ENCODE data around the gene HTR5A.

GRCh38 chr7:155106356-155106755 lies 36.2 kb downstream of the HTR5A start:
- TF ChIP-seq RBAK (tag by site-specific recombination; IDR thresholded peaks at IDR 0.05) (no peak), ZNF239 (tag by site-specific recombination; IDR thresholded peaks at IDR 0.05) (no peak), KLF16 (tag by site-specific recombination; IDR thresholded peaks at IDR 0.05) (no peak), ZNF302 (tag by site-specific recombination; IDR thresholded peaks at IDR 0.05; ENCODE audit: low read depth) (no peak), ZNF701 (tag by site-specific recombination; IDR thresholded peaks at IDR 0.05) (no peak), ZBTB17 (tag by site-specific recombination; IDR thresholded peaks at IDR 0.05) (no peak), ZSCAN23 (tag by site-specific recombination; IDR thresholded peaks at IDR 0.05) (no peak), ZNF513 (tag by site-specific recombination; IDR thresholded peaks at IDR 0.05) (no peak)

All from HEK293 (cell line).